Left colon (tissue), 2 donors: ENCODE data around the gene C9orf50. TPM values are rescaled to one million over a fixed set of nuclear protein-coding genes. Genes with fewer than 3 reads are reported as not detected.
"Not testable (repeated sequence)": the region's sequence is repeated elsewhere in the genome, so short reads cannot be mapped to it uniquely, and the experiment has no call there.

Experiments
- ATAC-seq: fragments of 200-7000 bp; cut with Tn5 transposase; one replicate; pipeline ENCODE4 v1.9.1; 2020; ENCODE audit warnings: mild to moderate bottlenecking, moderate library complexity
- DNase-seq, 2 donors: peaks; one replicate each; pipeline ENCODE4 v3.0.0-alpha.2; 2020
- intact Hi-C, 2 donors: fragments of 100-400 bp; cut with DNase I in 1 of 2; cut with micrococcal nuclease in 1 of 2; formaldehyde crosslinking; loops; one replicate each; pipeline versions ENCODE4 v1.11.2 to v1.14.0; 2022; cut with DNase I, micrococcal nuclease
- total RNA-seq, 2 donors: library from RNA; stranded (reverse); fragmentation: NEBNext Ultra II Directional; extraction: Animal tissue kit (Norgen Biotek cat#: 25700); gene quantifications; one replicate each; pipeline ENCODE4 v1.2.1, GENCODE V29; 2021
- donor health status: DM: no; HTN: no; CAD: no.
- donor health status: DM: yes; HTN: yes; CAD: no.

The C9orf50 gene
- total RNA-seq, 2 donors from 2014 or later, result 0.36 TPM; not detected in 1

GRCh38 chr9:129637673-129638439, 17.0 kb upstream of the C9orf50 start:
- intact Hi-C loops, result no loop called here
- no peak for DNase-seq
- ATAC-seq, result no peak

- DNase-seq (no peak), ATAC-seq (no peak)
- intact Hi-C loops, result no loop called here
Measured at GRCh38 chr9:129637102-129637501, 16.2 kb upstream of the C9orf50 start.

- DNase-seq, ATAC-seq, intact Hi-C loops: not testable (repeated sequence)
Measured at GRCh38 chr9:129636343-129636742, 15.4 kb upstream of the C9orf50 start.

- DNase-seq, result no peak
- intact Hi-C loops, result no loop called here
- ATAC-seq, result no peak
Measured at GRCh38 chr9:129635099-129636065, 14.5 kb upstream of the C9orf50 start.

GRCh38 chr9:129633848-129634247, 12.9 kb upstream of the C9orf50 start:
- ATAC-seq (no peak), DNase-seq (no peak)
- intact Hi-C loops, result no loop called here

- ATAC-seq, result no peak
- no peak for DNase-seq
- intact Hi-C loops, result no loop called here
Measured at GRCh38 chr9:129633207-129633606, 12.3 kb upstream of the C9orf50 start.

GRCh38 chr9:129632460-129632859, 11.6 kb upstream of the C9orf50 start:
- DNase-seq (no peak), ATAC-seq (no peak)
- intact Hi-C loops, result no loop called here

GRCh38 chr9:129631674-129632129, 10.8 kb upstream of the C9orf50 start:
- DNase-seq, result no peak
- intact Hi-C loops, result no loop called here
- no peak for ATAC-seq

GRCh38 chr9:129630967-129631673, 10.2 kb upstream of the C9orf50 start:
- ATAC-seq (no peak), DNase-seq (no peak)
- intact Hi-C loops, result no loop called here

GRCh38 chr9:129629251-129629820, 8.4 kb upstream of the C9orf50 start:
- intact Hi-C loops, result no loop called here
- DNase-seq (no peak), ATAC-seq (no peak)

GRCh38 chr9:129628709-129629108, 7.8 kb upstream of the C9orf50 start:
- ATAC-seq (no peak), DNase-seq (no peak)
- intact Hi-C loops, result no loop called here

GRCh38 chr9:129627556-129628440, 6.9 kb upstream of the C9orf50 start:
- no peak for ATAC-seq
- DNase-seq, result no peak
- intact Hi-C loops, result no loop called here

GRCh38 chr9:129626625-129627284, 5.9 kb upstream of the C9orf50 start:
- intact Hi-C loops, result no loop called here
- DNase-seq (peak in 1 of 2 donors; percentile 58), ATAC-seq (peak; percentile 75)

- peak; percentile 89 for ATAC-seq
- intact Hi-C loops, result no loop called here
- DNase-seq, result peak; percentile 78 to 89
Measured at GRCh38 chr9:129626079-129626624, 5.3 kb upstream of the C9orf50 start, which contains the start of gene NTMT1. Gene NTMT1 (plus strand): TSS chr9:129626163. CDS start chr9:129632704, 6,541 bp downstream.

GRCh38 chr9:129624947-129625346, 4.0 kb upstream of the C9orf50 start:
- DNase-seq, result no peak
- intact Hi-C loops, result no loop called here
- no peak for ATAC-seq

- DNase-seq (peak in 1 of 2 donors; percentile 79), ATAC-seq (no peak)
- intact Hi-C loops, result no loop called here
Measured at GRCh38 chr9:129624168-129624759, 3.4 kb upstream of the C9orf50 start.

GRCh38 chr9:129623331-129623730, 2.4 kb upstream of the C9orf50 start:
- no peak for ATAC-seq
- no peak for DNase-seq
- intact Hi-C loops, result no loop called here
